ENCODE measurements around the gene NUAK1. TPM values are rescaled to one million over a fixed set of nuclear protein-coding genes. Genes with fewer than 3 reads are reported as not detected.
A peak's percentile ranks its signal among the peaks of the same experiment; 100 is the strongest.
"Not testable (repeated sequence)": the region's sequence is repeated elsewhere in the genome, so short reads cannot be mapped to it uniquely, and the experiment has no call there.

Gene NUAK1
- total RNA-seq, 1 donor from 2014 or later: 38.8 TPM

- ATAC-seq (peak; percentile 21), DNase-seq (no peak)
- intact Hi-C loops (cut with micrococcal nuclease): no loop called here
Observed at GRCh38 chr12:106030210-106031071, 108.3 kb downstream of the NUAK1 start.

GRCh38 chr12:106029532-106029931 lies 109.2 kb downstream of the NUAK1 start:
- intact Hi-C loops (cut with micrococcal nuclease): no loop called here

DNA sequence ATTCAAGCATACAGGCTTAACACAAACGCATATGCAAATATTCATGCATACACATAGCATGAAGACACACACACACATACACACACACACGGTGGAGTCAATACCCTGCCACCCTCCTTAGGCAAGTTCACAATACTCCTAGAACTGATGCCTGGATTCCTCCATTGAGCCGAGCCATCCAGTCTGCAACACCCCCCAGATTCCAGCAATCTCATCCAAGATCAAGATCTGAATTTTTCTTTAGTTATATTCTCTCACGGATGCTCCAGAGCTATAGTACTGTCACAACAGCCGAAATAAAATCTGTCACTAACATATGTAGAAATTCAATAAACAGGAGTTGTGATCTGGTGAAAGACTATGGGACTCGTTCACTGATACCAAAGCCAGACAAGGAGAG lies 110.8 kb downstream of the NUAK1 start:
- ATAC-seq: no peak
- no peak for DNase-seq
- intact Hi-C loops (cut with micrococcal nuclease): no loop called here

More at GRCh38 chr12:106029532-106029931, 109.2 kb downstream of the NUAK1 start:
- DNase-seq (no peak), ATAC-seq (no peak)

GRCh38 chr12:106027286-106027685 lies 111.5 kb downstream of the NUAK1 start:
- intact Hi-C loops (cut with micrococcal nuclease): no loop called here
- no peak for DNase-seq

GRCh38 chr12:106025129-106025528 lies 113.6 kb downstream of the NUAK1 start:
- ATAC-seq: no peak
- DNase-seq: no peak
- intact Hi-C loops (cut with micrococcal nuclease): no loop called here

More at GRCh38 chr12:106027286-106027685, 111.5 kb downstream of the NUAK1 start:
- ATAC-seq: no peak

- intact Hi-C loops (cut with micrococcal nuclease): no loop called here
- ATAC-seq: no peak
Observed at GRCh38 chr12:106023039-106023438, 115.7 kb downstream of the NUAK1 start.

GRCh38 chr12:106022568-106023012 lies 116.2 kb downstream of the NUAK1 start:
- DNase-seq (no peak), ATAC-seq (no peak)
- intact Hi-C loops (cut with micrococcal nuclease): no loop called here

More at GRCh38 chr12:106023039-106023438, 115.7 kb downstream of the NUAK1 start:
- DNase-seq: no peak

GRCh38 chr12:106021516-106021915 lies 117.2 kb downstream of the NUAK1 start:
- ATAC-seq: peak; percentile 79

DNA sequence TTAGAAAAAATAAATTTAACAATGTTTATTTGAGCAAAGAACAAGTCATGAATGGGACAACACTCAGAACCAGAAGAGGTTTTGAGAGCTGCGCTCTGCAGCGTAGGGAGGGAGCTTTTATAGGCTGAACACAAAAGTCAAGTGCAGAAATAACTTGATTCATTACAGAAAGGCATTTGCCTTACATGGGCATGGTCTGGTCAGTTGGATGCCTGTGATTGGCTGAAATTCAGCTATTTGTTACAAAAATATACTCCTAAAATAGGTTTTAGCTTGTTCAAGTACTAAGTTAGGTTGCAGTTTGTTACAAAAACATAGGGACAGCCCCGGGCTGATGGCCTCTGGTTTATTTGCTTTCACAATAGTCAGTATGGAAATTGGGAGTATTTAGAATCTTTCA lies 118.0 kb downstream of the NUAK1 start:
- ATAC-seq (no peak), DNase-seq (no peak)
- intact Hi-C loops (cut with micrococcal nuclease): no loop called here

More at GRCh38 chr12:106021516-106021915, 117.2 kb downstream of the NUAK1 start:
- intact Hi-C loops (cut with micrococcal nuclease): no loop called here
- DNase-seq: no peak

- ATAC-seq (no peak), DNase-seq (no peak)
- intact Hi-C loops (cut with micrococcal nuclease): no loop called here
Observed at GRCh38 chr12:106019144-106019543, 119.6 kb downstream of the NUAK1 start.

DNA sequence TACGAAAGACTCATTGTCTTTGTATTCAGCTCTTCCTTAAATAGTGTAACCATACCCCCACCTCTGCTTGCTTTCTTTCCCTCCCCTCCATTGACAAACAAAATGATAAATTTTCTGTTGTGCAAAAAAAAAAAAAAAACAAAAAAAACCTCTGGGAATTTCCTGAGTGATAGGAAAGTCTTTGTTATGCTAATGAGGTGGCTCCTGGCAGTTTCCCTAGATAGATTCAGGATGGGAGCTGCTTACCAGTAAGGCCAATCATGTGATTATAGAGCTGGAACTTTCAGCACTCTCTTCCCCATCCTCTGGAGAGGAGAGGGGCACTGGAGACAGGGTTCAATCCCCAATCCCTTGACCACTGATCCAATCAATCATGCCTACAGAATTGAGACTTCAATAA lies 120.5 kb downstream of the NUAK1 start:
- intact Hi-C loops (cut with micrococcal nuclease): no loop called here
- ATAC-seq: no peak
- DNase-seq: no peak

DNA sequence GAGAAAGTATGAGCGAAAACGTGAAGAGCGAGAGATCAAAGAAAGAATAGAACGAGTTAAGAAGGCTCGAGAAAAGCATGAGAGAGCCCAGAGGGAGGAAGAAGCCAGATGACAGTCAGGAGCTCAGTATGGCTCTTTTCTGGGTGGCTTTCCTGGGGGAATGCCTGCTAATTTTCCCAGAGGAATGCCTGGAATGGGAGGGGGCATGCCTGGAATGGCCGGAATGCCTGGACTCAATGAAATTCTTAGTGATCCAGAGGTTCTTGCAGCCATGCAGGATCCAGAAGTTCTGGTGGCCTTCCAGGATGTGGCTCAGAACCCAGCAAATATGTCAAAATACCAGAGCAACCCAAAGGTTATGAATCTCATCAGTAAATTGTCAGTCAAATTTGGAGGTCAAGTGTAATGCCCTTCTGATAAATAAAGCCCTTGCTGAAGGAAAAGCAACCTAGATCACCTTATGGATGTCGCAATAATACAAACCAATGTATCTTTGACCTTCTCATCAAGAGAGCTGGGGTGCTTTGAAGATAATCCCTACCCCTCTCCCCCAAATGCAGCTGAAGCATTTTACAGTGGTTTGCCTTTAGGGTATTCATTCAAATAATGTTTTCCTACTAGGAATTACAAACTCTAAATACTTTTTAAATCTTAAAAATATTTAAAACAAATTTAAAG lies 122.0 kb downstream of the NUAK1 start:
- ATAC-seq; intact Hi-C loops (cut with micrococcal nuclease); DNase-seq: not testable (repeated sequence)

- no peak for ATAC-seq
- DNase-seq: no peak
- intact Hi-C loops (cut with micrococcal nuclease): no loop called here
Observed at GRCh38 chr12:106015646-106016045, 123.1 kb downstream of the NUAK1 start.

DNA sequence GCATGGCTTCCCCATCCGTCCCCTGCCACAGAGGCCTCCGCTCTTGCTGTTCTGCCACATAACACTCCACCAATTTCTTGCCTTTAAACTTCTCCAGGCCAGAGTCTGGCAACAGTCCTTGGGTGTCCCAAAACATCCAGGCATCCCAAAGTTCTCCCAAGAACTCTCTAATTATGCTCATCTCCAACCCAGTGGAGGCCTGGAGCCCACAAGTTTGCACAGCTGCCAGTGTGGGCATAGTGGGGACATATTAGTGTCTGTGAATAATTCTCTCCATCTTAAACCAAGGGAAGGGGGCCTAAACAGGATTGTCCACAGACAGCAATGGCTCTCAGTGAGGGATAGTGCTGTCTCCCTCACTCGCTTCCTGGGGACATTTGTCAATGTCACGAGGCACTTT lies 124.8 kb downstream of the NUAK1 start:
- no peak for DNase-seq
- intact Hi-C loops (cut with micrococcal nuclease): no loop called here
- ATAC-seq: no peak

Other genes with a start within 250 kb of the NUAK1 start
- gene CKAP4, start 109.1 kb upstream of the NUAK1 start, total RNA-seq: 37.5 TPM
- 104 TPM for gene TCP11L2, start 163.8 kb upstream of the NUAK1 start, total RNA-seq
- gene POLR3B, start 218.8 kb upstream of the NUAK1 start, total RNA-seq: 7.5 TPM

Data from left ventricle myocardium superior (tissue), 1 donor.